Measurements from ENCODE around the gene IFITM5. TPM values are rescaled to one million over a fixed set of nuclear protein-coding genes. Genes with fewer than 3 reads are reported as not detected.

The IFITM5 gene
- total and polyA plus RNA-seq, 2 donors (not counting 1 experiment from before 2014, with no cell fraction given), result not detected

- ChIA-PET CTCF (interaction anchor here (1.0 to 4.4 kb wide), 5 partner anchors 12 to 89 kb away, joined by 3 to 23 read pairs (median 5); no protein-coding TSS in a partner anchor), POLR2A (interaction anchor here (0.8 to 1.5 kb wide), 5 partner anchors 22 to 120 kb away, joined by 3 to 8 read pairs (median 3); partner anchors contain the start of gene BET1L)
- peak overlapping the region; percentile 82 for H2AFZ ChIP-seq (ENCODE audit: insufficient read depth, low read depth, low read length, poor library complexity, severe bottlenecking)
- Mint-ChIP-seq H3K4me3 (peak overlapping the region; percentile 66), H3K4me1 (peaks cover 54% of the 10 kb centered on the region), H3K9me3 (ENCODE audit: insufficient read depth) (no peaks in the 10 kb centered on the region), H3K27me3 (no peaks in the 10 kb centered on the region), H3K27ac (peak overlapping the region; percentile 95)
- H3K79me2 ChIP-seq (ENCODE audit: control insufficient read depth, insufficient read depth, low read length), result no peaks in the 10 kb centered on the region
- H3K9ac ChIP-seq (ENCODE audit: low read length), result peak overlapping the region; percentile 57
- ATAC-seq (ENCODE audit: low read depth) (peak; percentile 74), DNase-seq (peak; percentile 87)
- H3K9me3 ChIP-seq (ENCODE audit: control extremely low read depth in 1 of 3, control insufficient read depth in 2 of 3, insufficient read depth in 1 of 3, low read length in 2 of 3), result peaks cover 0 to 10% (median 0%) of the 10 kb centered on the region in 3 donors
- H3K36me3 ChIP-seq (replicated peaks in 1 of 2; ENCODE audit: control extremely low read depth in 1 of 2, control insufficient read depth in 1 of 2, extremely low read depth in 1 of 2, insufficient read depth in 2 of 2, low read length in 1 of 2), result no peaks in the 10 kb centered on the region
- peak overlapping the region; percentile 81 for H3K4me2 ChIP-seq (replicated peaks; ENCODE audit: low read depth, low read length, poor library complexity, severe bottlenecking)
- no peaks in the 10 kb centered on the region for H3K27me3 ChIP-seq (replicated peaks in 1 of 4; ENCODE audit: control extremely low read depth in 1 of 4, control insufficient read depth in 3 of 4, insufficient read depth in 4 of 4, low read length in 3 of 4)
- H4K20me1 ChIP-seq (ENCODE audit: control insufficient read depth, insufficient read depth, low read length, poor library complexity, severe bottlenecking), result no peaks in the 10 kb centered on the region
- H3K4me3 ChIP-seq (ENCODE audit: control extremely low read depth in 1 of 5, extremely low read depth in 1 of 5, insufficient read depth in 1 of 5, low read depth in 2 of 5, low read length in 4 of 5), result peak overlapping the region in 4 of 5 experiments; percentile 21 to 34 (median 26)
- intact Hi-C loops (cut with micrococcal nuclease), result no loop called here
- H3K4me1 ChIP-seq (ENCODE audit: control insufficient read depth in 2 of 2, insufficient read depth in 2 of 2, low read length in 2 of 2), result peaks cover 34 to 55% of the 10 kb centered on the region in 2 donors
- TF ChIP-seq CTCF (IDR thresholded peaks at IDR 0.05) (no peak), EZH2 (IDR thresholded peaks at IDR 0.05; ENCODE audit: borderline replicate concordance, insufficient read depth, low read depth, low read length, poor library complexity, severe bottlenecking) (no peak)
- H3K27ac ChIP-seq (ENCODE audit: low read length in 2 of 2), result peak overlapping the region; percentile 95 to 96
- 15% methylated on average over 14 of the region's 19 CpGs for WGBS (ENCODE audit: insufficient coverage)
These were observed 27.7 kb upstream of the IFITM5 start for GRCh38 chr11:326842-327580.

GRCh38 chr11:326592-326841 lies 27.2 kb upstream of the IFITM5 start:
- ATAC-seq (ENCODE audit: low read depth), result no peak
- H3K4me1 ChIP-seq (ENCODE audit: control insufficient read depth in 2 of 2, insufficient read depth in 2 of 2, low read length in 2 of 2), result peaks cover 34 to 50% of the 10 kb centered on the region in 2 donors
- H4K20me1 ChIP-seq (ENCODE audit: control insufficient read depth, insufficient read depth, low read length, poor library complexity, severe bottlenecking), result no peaks in the 10 kb centered on the region
- no peaks in the 10 kb centered on the region for H3K79me2 ChIP-seq (ENCODE audit: control insufficient read depth, insufficient read depth, low read length)
- CTCF ChIA-PET, result interaction anchor here (1.6 to 4.4 kb wide), 2 partner anchors 29 to 75 kb away, joined by 10 to 23 read pairs; no protein-coding TSS in a partner anchor
- H2AFZ ChIP-seq (ENCODE audit: insufficient read depth, low read depth, low read length, poor library complexity, severe bottlenecking), result peak overlapping the region; percentile 82
- whole genome bisulfite sequencing (ENCODE audit: insufficient coverage), result 46% methylated on average over 6 of the region's 6 CpGs
- no peaks in the 10 kb centered on the region for H3K36me3 ChIP-seq (replicated peaks in 1 of 2; ENCODE audit: control extremely low read depth in 1 of 2, control insufficient read depth in 1 of 2, extremely low read depth in 1 of 2, insufficient read depth in 2 of 2, low read length in 1 of 2)
- H3K27ac ChIP-seq (ENCODE audit: low read length in 2 of 2), result peak overlapping the region; percentile 95 to 96
- no peak for DNase-seq
- TF ChIP-seq CTCF (IDR thresholded peaks at IDR 0.05) (no peak), EZH2 (IDR thresholded peaks at IDR 0.05; ENCODE audit: borderline replicate concordance, insufficient read depth, low read depth, low read length, poor library complexity, severe bottlenecking) (no peak)
- peak overlapping the region; percentile 95 for H3K27ac Mint-ChIP-seq
- peak overlapping the region in 4 of 5 experiments; percentile 21 to 34 (median 26) for H3K4me3 ChIP-seq (ENCODE audit: control extremely low read depth in 1 of 5, extremely low read depth in 1 of 5, insufficient read depth in 1 of 5, low read depth in 2 of 5, low read length in 4 of 5)
- H3K4me3 Mint-ChIP-seq, result peak overlapping the region; percentile 66
- peak overlapping the region; percentile 81 for H3K4me2 ChIP-seq (replicated peaks; ENCODE audit: low read depth, low read length, poor library complexity, severe bottlenecking)
- intact Hi-C loops (cut with micrococcal nuclease), result no loop called here
- peaks cover 0 to 7% (median 0%) of the 10 kb centered on the region in 3 donors for H3K9me3 ChIP-seq (ENCODE audit: control extremely low read depth in 1 of 3, control insufficient read depth in 2 of 3, insufficient read depth in 1 of 3, low read length in 2 of 3)
- no peaks in the 10 kb centered on the region for H3K27me3 Mint-ChIP-seq
- no peaks in the 10 kb centered on the region for H3K9me3 Mint-ChIP-seq (ENCODE audit: insufficient read depth)
- POLR2A ChIA-PET, result interaction anchor here (1.0 to 1.5 kb wide), 3 partner anchors 22 to 58 kb away, joined by 3 to 8 read pairs (median 3); no protein-coding TSS in a partner anchor
- peaks cover 52% of the 10 kb centered on the region for H3K4me1 Mint-ChIP-seq
- H3K9ac ChIP-seq (ENCODE audit: low read length), result peak overlapping the region; percentile 57
- H3K27me3 ChIP-seq (replicated peaks in 1 of 4; ENCODE audit: control extremely low read depth in 1 of 4, control insufficient read depth in 3 of 4, insufficient read depth in 4 of 4, low read length in 3 of 4), result no peaks in the 10 kb centered on the region
